HG03103 (cell line): ENCODE measurements around the gene DIP2C.
"Not testable (repeated sequence)": the region's sequence is repeated elsewhere in the genome, so short reads cannot be mapped to it uniquely, and the experiment has no call there.

Experiments
- ATAC-seq: cut with Tn5 transposase; IDR thresholded peaks from one replicate; pipeline ENCODE4 v1.9.1; 2021; ENCODE audit warnings: low read depth; ENCODE audit not compliant: unreplicated experiment

Gene DIP2C

GRCh38 chr10:279232-279631, 410.2 kb downstream of the DIP2C start:
- ATAC-seq: no peak

DNA sequence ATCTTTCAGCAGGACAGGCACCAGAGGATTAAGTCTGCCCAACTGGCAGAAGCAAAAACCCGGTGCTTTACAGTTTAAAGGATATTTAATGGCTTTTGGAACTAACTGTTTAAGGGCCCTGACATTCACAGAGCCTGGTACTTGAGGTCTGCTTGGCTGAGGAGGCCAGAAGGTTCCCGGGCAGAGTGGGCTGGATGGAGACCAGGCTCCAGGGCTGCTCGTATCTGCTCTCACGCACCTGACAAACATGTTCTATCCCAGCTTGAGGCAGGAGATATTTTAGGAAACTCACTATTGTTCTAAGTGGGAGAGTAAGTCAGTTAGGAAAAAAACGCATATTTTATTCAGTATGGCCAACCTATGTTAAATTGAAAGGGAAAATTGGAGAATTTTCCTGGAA, 410.8 kb downstream of the DIP2C start:
- ATAC-seq: no peak

DNA sequence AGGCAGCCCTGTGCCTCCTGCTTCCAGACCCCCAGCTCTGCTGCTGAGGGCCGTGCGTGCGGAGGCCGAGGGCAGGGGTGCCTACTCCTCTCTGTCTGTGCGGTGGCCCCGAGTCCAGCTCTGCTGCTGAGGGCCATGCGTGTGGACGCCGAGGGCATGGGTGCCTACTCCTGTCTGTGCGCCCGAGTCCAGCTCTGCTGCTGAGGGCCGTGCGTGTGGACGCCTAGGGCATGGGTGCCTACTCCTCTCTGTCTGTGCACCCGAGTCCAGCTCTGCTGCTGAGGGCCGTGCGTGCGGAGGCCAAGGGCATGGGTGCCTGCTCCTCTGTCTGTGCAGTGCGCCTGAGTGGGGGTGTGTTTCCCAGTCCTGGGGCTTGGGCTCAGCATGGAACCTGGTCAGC, 411.5 kb downstream of the DIP2C start:
- no peak for ATAC-seq

DNA sequence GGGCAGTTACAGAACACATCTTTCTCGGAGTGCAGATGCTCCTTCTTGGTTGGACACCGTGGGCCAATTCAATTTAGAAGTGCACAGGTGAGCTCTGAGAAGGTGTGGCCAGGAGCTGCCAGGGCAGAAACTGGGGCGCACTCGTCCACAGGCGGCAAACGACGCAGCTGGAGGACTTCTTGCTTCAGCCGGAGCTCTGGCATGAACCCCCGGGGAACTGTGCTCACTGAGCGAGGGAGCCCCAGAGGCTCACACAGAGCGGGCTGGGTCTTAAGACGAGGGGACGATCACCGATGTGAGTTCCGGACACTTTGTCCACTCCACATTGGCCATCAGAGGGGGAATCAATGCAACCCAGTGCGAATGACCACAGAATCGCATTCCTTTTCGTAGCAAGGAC, 413.8 kb downstream of the DIP2C start:
- ATAC-seq: no peak

GRCh38 chr10:274866-275265, 414.6 kb downstream of the DIP2C start:
- no peak for ATAC-seq

DNA sequence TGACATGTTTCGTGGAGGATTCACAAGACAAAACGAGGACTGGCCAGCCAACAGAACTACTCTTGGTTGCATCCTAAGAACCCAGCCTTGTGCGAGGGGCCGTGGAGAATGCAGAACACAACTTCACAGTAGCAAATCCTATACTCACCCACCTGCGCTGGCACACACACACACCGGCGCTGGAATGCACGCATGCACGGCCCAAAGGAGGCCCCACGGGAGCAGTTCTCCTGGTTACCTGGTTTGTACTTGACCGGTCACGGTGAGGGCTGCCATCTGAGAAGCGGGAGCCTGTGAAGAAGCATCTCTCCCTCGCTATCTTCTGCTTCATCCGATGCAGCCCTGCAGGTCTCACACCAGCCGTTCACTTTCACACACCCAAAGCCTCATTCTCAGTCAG, 416.4 kb downstream of the DIP2C start:
- no peak for ATAC-seq

DNA sequence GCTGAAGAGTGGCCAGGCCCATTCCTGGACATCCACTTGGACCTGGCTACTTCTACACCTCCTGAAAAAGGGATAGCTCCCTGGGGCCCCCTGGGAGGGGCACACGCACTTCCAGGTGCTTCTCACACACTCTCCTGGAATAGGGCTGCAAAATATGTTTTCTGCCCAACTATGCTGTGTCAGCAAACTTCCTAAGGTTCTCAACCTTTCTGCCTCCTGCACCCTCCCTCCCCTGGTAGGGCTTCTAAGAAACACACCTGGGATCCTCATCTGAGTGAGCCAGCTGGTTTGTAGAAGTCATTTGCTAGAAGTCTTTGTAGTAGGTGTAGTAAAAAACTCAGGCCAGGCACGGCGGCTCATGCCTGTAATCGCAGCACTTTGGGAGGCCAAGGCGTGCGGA, 417.7 kb downstream of the DIP2C start:
- no peak for ATAC-seq

- ATAC-seq: no peak
These were observed 418.3 kb downstream of the DIP2C start for GRCh38 chr10:271201-271600.

GRCh38 chr10:269440-270074, 419.9 kb downstream of the DIP2C start:
- ATAC-seq: no peak

DNA sequence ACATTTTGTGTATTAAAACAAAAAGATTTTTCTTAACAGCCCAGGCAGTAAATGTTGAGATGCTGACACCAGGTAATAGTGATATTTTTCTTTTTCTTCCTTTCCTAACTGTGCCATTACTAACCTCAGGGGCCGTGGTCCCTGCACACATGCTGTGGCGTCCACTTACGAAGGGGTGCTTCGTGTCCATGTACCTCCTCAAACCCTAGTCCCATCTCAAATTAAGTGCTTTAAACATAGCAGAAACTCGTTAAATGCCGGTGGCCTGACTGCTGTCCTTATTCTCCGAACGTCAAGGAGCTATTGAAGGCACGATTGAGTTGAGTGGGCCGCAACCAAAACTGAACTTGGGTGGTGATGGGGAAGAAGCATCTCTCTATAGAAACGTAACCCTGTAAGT, 421.8 kb downstream of the DIP2C start:
- no peak for ATAC-seq

- no peak for ATAC-seq
These were observed 422.5 kb downstream of the DIP2C start for GRCh38 chr10:266974-267425.

GRCh38 chr10:265816-266588, 423.5 kb downstream of the DIP2C start:
- not testable (repeated sequence) for ATAC-seq

DNA sequence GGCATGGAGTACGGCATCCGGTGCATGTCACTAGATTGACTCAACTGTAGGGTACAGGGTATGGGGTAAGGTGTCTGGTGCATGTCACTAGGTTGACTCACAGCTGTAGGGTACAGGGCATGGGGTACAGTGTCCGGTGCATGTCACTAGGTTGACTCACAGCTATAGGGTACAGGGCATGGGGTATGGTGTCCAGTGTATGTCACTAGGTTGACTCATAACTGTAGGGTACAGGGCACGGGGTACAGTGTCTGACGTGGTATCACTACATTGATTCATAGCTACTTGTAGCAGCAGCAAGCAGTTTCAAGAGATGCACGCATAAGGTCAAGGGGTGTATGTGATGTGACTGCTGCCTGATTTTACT, 424.4 kb downstream of the DIP2C start:
- not testable (repeated sequence) for ATAC-seq

DNA sequence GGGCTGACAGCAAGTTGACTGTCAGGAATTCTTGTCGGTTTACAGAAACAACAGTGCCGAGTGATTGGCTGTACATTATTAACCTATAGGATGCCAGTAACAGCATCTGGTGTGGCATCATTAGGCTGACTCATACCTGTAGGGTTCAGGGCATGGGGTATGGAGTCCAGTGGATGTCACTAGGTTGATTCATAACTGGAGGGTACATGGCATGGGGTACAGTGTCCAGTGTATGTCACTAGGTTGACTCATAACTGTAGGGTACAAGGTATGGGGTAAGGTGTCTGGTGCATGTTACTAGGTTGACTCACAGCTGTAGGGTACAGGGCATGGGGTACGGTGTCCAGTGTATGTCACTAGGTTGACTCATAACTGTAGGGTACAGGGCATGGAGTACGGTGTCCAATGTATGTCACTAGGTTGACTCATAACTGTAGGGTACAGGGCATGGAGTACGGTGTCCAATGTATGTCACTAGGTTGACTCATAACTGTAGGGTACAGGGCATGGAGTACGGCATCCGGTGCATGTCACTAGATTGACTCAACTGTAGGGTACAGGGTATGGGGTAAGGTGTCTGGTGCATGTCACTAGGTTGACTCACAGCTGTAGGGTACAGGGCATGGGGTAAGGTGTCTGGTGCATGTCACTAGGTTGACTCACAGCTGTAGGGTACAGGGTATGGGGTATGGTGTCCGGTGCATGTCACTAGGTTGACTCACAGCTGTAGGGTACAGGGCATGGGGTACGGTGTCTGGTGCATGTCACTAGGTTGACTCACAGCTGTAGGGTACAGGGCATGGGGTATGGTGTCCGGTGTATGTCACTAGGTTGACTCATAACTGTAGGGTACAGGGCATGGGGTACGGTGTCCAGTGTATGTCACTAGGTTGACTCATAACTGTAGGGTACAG, 425.1 kb downstream of the DIP2C start:
- not testable (repeated sequence) for ATAC-seq

GRCh38 chr10:260819-261429, 428.5 kb downstream of the DIP2C start:
- no peak for ATAC-seq

DNA sequence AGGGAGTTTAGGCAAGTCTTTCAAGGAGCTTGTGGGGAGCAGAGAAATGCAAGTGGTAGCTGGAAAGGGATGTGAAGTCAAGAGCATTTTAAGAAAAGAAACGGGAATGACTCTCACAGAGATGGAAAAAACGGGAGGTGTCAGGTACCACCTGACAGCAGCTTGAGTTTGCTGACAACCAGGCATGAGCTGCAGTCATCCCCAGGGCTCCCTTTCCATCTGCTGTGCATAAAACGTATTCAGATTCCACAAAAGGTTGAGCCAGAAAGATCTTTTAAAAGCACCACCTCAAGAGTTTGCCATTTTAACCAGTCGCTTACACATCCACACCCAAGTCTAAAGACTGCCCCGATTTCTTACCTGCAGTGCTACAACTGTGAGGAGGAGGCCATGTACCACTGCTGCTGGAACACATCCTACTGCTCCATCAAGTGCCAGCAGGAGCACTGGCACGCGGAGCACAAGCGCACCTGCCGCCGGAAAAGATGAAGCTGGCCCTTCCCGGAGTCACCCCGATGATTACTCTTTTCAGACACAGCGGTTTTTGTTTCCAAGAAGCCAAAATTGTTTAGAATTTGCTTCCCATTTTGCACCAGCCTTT, 437.4 kb downstream of the DIP2C start:
- ATAC-seq: no peak

GRCh38 chr10:248307-248706, 441.2 kb downstream of the DIP2C start:
- no peak for ATAC-seq

- ATAC-seq: no peak
These were observed 442.0 kb downstream of the DIP2C start for GRCh38 chr10:247480-247879.

DNA sequence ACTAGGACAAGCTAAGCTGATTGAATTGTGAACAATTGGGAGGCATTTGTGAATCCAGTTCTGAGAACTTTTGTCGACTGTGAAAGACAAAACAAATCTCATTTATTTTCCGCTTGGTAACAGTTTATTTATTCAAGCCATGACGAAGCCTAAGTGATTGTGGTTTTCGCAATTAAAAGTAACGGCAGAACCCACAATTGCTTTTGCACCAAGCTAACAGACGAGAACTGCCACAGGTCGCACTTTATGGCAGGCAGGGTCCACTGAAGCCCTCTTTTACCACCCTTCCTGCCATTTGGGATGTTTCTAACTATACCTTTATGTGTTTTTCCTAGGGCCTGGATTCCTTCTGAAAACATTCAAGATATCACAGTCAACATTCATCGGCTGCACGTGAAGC, 443.0 kb downstream of the DIP2C start:
- no peak for ATAC-seq

GRCh38 chr10:244227-244626, 445.2 kb downstream of the DIP2C start:
- ATAC-seq: no peak
